Measurements from ENCODE around the gene SLC5A2. TPM values are rescaled to one million over a fixed set of nuclear protein-coding genes. Genes with fewer than 3 reads are reported as not detected.
"Not testable (repeated sequence)": the region's sequence is repeated elsewhere in the genome, so short reads cannot be mapped to it uniquely, and the experiment has no call there.

The SLC5A2 gene
- total RNA-seq, 2 donors from 2014 or later = 0.55 to 0.62 TPM

DNA sequence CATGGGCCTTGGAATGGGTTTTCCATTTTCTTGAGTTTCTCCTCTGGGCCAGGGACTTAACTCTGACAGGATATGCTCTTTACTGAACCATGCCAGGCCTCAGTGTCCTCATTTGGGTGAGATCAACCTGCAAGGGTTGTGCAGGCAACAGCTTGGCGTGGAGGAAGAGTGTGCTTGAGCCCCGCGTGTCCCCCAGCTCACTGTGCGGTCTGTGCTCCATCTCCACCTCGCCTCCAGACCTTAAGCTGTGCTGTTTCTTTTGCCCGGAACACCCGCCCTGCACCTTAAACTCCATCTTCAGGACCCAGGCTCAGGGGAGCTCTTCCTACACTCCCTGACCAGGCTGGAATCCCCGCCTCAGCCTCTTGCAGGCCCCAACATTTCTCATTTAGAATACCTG lies 15.6 kb downstream of the SLC5A2 start:
- intact Hi-C loops (cut with DNase I) = no loop called here
- no peak for DNase-seq (ENCODE audit: low spot score)
- 94% methylated on average over 8 of the region's 8 CpGs for WGBS
- no peaks in the 10 kb centered on the region for H3K4me1 ChIP-seq (replicated peaks)
- H3K27me3 ChIP-seq (replicated peaks; ENCODE audit: insufficient read depth) = no peaks in the 10 kb centered on the region
- H3K27ac ChIP-seq = no peak overlapping the region
- H3K36me3 ChIP-seq = peaks cover 0 to 6% of the 10 kb centered on the region in 2 donors
- H3K4me3 ChIP-seq = no peak overlapping the region
- TF ChIP-seq POLR2AphosphoS5 (IDR thresholded peaks at IDR 0.05) (no peak), POLR2A (IDR thresholded peaks at IDR 0.05) (no peak)
- TF ChIP-seq, protein P1, sequence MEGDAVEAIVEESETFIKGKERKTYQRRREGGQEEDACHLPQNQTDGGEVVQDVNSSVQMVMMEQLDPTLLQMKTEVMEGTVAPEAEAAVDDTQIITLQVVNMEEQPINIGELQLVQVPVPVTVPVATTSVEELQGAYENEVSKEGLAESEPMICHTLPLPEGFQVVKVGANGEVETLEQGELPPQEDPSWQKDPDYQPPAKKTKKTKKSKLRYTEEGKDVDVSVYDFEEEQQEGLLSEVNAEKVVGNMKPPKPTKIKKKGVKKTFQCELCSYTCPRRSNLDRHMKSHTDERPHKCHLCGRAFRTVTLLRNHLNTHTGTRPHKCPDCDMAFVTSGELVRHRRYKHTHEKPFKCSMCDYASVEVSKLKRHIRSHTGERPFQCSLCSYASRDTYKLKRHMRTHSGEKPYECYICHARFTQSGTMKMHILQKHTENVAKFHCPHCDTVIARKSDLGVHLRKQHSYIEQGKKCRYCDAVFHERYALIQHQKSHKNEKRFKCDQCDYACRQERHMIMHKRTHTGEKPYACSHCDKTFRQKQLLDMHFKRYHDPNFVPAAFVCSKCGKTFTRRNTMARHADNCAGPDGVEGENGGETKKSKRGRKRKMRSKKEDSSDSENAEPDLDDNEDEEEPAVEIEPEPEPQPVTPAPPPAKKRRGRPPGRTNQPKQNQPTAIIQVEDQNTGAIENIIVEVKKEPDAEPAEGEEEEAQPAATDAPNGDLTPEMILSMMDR (IDR thresholded peaks at IDR 0.05) = no peak
- H3K9me3 ChIP-seq = no peaks in the 10 kb centered on the region

DNA sequence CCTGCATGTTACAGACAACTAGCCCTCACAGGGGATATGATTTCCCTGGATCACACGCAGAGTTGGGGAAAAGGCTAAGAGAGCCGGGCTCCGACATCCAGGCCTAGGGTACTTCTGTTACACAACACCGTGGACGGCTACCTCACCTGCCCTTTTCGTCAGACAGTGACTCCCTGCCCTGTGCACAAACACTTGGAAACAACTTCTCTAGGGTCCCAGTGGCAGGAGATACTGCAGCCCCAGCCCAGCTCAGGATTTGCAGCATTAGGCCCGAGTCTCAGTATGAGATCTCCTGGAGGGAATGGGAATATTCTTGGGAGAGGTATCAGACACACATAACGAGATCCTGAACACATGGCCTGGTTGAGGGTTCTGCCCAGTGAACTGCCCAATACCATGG lies 17.0 kb downstream of the SLC5A2 start:
- no peak overlapping the region for H3K4me3 ChIP-seq
- TF ChIP-seq POLR2AphosphoS5 (IDR thresholded peaks at IDR 0.05) = no peak
- TF ChIP-seq, protein P1 (IDR thresholded peaks at IDR 0.05) = no peak
- TF ChIP-seq POLR2A (IDR thresholded peaks at IDR 0.05) = no peak
- peaks cover 0 to 3% of the 10 kb centered on the region in 2 donors for H3K36me3 ChIP-seq
- intact Hi-C loops (cut with DNase I) = loop anchor here (10.0 kb wide), 1 partner anchor 375 kb away; the partner anchor contains the start of gene ZNF267
- no peaks in the 10 kb centered on the region for H3K9me3 ChIP-seq
- H3K27me3 ChIP-seq (replicated peaks; ENCODE audit: insufficient read depth) = no peaks in the 10 kb centered on the region
- no peak overlapping the region for H3K27ac ChIP-seq
- WGBS = 94% methylated on average over 8 of the region's 8 CpGs
- DNase-seq (ENCODE audit: low spot score) = no peak
- H3K4me1 ChIP-seq (replicated peaks) = no peaks in the 10 kb centered on the region

DNA sequence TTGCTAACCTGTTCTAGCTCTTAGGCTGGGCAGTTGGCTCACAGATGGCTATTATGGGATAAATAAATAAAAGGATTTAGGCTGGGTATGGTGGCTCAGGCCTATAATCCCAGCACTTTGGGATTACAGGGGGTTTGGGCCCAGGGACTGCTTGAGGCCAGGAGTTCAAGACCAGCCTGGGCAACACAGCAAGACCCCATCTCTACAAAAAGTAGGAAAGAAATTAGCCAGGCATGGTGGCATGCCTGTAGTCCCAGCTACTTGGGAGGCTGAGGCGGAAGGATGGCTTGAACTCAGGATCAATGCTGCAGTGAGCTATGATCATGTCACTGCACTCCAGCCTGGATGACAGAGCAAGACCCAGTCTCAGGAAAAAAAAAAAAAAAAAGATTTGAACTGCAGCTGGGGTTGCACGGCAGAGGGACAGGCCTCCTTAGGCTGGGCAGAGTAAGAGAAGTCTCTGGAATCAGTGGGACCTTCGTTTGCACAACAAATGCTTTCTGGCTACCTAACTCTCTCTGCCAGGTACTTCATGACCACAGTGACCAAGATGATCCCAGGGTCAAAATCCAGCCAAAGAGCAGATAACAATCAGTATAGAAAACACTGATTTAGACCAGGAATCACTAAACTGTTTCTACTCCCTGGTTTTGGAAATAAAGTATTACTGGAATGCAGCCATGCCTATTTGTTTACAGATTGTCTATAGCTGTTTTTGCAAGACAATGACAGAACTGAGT lies 18.5 kb downstream of the SLC5A2 start:
- WGBS = 73% methylated on average over 3 of the region's 3 CpGs
- intact Hi-C loops (cut with DNase I) = loop anchor here (10.0 kb wide), 1 partner anchor 373 kb away; the partner anchor contains the start of gene ZNF267
- TF ChIP-seq POLR2AphosphoS5 (IDR thresholded peaks at IDR 0.05) = no peak
- TF ChIP-seq, protein P1 (IDR thresholded peaks at IDR 0.05) = no peak
- no peak for TF ChIP-seq POLR2A (IDR thresholded peaks at IDR 0.05)
- H3K27me3 ChIP-seq (replicated peaks; ENCODE audit: insufficient read depth) = no peaks in the 10 kb centered on the region
- H3K4me3 ChIP-seq = no peak overlapping the region
- peaks cover 0 to 3% of the 10 kb centered on the region in 2 donors for H3K36me3 ChIP-seq
- no peaks in the 10 kb centered on the region for H3K9me3 ChIP-seq
- peaks cover under 1% of the 10 kb centered on the region for H3K4me1 ChIP-seq (replicated peaks)
- no peak for DNase-seq (ENCODE audit: low spot score)
- H3K27ac ChIP-seq = no peak overlapping the region

DNA sequence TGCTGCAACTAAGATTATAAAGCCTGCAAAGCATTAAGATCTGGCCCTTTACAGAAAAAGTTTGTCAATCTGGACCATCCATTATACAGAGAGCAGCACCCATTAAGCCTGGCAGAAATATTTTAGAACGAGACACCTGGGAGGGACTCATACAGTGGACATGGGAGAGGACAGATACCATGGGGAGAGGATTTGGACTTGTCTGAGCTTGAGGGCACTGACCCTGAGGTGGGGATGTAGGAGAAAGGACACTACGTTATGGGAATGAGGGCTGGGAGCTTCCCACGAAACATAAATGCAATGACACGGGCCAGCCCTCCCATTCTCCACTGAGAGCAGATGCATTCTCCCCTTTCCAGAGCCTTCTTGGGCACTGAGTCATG lies 19.0 kb downstream of the SLC5A2 start:
- Histone ChIP-seq H3K27me3 (replicated peaks; ENCODE audit: insufficient read depth) (no peaks in the 10 kb centered on the region), H3K4me3 (no peak overlapping the region), H3K36me3 (peaks cover 0 to 3% of the 10 kb centered on the region in 2 donors), H3K4me1 (replicated peaks) (peaks cover 6% of the 10 kb centered on the region), H3K9me3 (no peaks in the 10 kb centered on the region), H3K27ac (no peak overlapping the region)
- intact Hi-C loops (cut with DNase I) = loop anchor here (10.0 kb wide), 1 partner anchor 373 kb away; the partner anchor contains the start of gene ZNF267
- TF ChIP-seq, protein P1 (IDR thresholded peaks at IDR 0.05) = no peak
- DNase-seq (ENCODE audit: low spot score) = no peak
- WGBS = 79% methylated on average over 4 of the region's 4 CpGs

DNA sequence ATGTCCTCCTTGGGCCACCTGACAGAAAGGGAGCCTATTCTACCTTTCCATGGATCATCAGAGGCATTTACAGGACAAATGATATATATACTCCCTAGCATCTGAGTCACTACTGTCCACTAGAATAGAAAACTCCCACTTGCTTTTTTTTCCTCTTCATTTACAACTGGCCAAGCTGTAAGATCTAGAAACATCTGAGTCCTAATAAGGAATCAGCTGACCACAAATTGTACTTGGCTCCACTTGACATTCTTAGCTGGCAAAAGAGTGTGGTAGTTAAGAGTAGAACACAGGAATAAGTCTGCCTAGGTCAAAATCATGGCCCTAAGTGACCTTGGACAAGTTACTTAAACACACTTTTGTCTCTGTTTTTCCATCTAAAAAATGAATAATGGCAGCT lies 20.1 kb downstream of the SLC5A2 start:
- intact Hi-C loops (cut with DNase I) = loop anchor here (10.0 kb wide), 1 partner anchor 372 kb away; the partner anchor contains the start of gene ZNF267
- Histone ChIP-seq H3K4me3 (no peak overlapping the region), H3K9me3 (no peaks in the 10 kb centered on the region), H3K36me3 (peaks cover 0 to 3% of the 10 kb centered on the region in 2 donors), H3K27me3 (replicated peaks; ENCODE audit: insufficient read depth) (no peaks in the 10 kb centered on the region), H3K27ac (no peak overlapping the region), H3K4me1 (replicated peaks) (peaks cover 8% of the 10 kb centered on the region)
- TF ChIP-seq POLR2AphosphoS5 (IDR thresholded peaks at IDR 0.05) (no peak), POLR2A (IDR thresholded peaks at IDR 0.05) (no peak)
- TF ChIP-seq, protein P1 (IDR thresholded peaks at IDR 0.05) = no peak
- no peak for DNase-seq (ENCODE audit: low spot score)

DNA sequence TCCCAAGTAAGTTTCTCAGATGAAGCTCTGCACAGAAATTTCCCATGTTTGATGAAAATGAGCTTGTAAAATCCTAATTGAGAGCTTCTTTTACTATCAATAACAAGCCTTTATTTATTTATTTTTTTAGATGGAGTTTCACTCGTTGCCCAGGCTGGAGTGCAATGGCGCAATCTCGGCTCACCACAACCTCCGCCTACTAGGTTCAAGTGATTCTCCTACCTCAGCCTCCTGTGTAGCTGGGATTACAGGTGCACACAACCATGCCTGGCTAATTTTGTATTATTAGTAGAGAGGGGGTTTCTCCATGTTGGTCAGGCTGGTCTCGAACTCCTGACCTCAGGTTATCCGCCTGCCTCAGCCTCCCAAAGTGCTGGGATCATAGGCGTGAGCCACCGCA lies 20.6 kb downstream of the SLC5A2 start:
- not testable (repeated sequence) for H3K36me3 ChIP-seq; H3K4me1 ChIP-seq (replicated peaks); H3K27me3 ChIP-seq (replicated peaks; ENCODE audit: insufficient read depth); H3K9me3 ChIP-seq; H3K27ac ChIP-seq; H3K4me3 ChIP-seq; DNase-seq (ENCODE audit: low spot score)
- 87% methylated on average over 8 of the region's 8 CpGs for WGBS
- intact Hi-C loops (cut with DNase I) = loop anchor here (10.0 kb wide), 1 partner anchor 371 kb away; the partner anchor contains the start of gene ZNF267
